ENCODE results near the gene TIMP3.
A peak's percentile ranks its signal among the peaks of the same experiment; 100 is the strongest.
"Not testable (repeated sequence)": the region's sequence is repeated elsewhere in the genome, so short reads cannot be mapped to it uniquely, and the experiment has no call there.

The TIMP3 gene

DNA sequence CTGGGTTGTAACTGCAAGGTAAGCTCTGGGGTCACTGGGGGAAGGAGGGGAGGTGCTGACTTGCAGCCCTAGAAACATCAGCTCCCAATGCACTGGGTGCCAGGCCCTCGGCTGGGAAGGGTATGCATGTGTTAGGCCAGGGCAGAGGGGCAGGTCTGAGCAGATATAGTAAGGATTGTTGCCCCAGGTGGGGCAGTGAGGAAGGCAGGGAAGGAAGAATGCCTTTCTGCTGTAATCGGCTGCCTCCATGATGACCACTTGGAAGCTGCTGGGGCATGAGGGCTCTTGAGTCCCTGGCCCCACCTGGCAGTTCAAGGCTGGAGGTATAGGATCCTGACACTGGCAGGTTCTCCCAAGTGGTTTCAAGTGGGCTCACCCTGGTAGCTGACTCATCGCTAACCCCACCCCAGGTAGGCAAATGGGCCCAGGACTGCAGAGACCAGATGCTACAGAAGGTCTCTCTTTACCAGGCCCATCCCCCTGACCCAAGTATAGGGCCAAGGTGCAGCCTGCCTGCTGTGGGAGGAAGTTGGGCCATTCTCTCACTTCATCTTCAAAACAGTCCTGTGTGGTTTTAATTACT is 56.7 kb downstream of the TIMP3 start:
- no peak for DNase-seq

DNA sequence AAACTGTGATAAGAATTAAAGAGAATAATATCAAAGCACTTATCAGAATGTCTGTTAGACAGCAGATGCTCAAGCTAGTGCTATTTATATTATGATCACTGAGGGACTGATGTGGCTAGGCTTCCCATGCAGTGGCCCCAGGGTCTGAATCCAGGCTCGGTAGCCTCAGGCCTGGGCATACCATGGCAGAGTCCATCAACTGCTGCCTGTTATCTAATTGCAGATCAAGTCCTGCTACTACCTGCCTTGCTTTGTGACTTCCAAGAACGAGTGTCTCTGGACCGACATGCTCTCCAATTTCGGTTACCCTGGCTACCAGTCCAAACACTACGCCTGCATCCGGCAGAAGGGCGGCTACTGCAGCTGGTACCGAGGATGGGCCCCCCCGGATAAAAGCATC is 57.5 kb downstream of the TIMP3 start:
- DNase-seq: no peak

DNA sequence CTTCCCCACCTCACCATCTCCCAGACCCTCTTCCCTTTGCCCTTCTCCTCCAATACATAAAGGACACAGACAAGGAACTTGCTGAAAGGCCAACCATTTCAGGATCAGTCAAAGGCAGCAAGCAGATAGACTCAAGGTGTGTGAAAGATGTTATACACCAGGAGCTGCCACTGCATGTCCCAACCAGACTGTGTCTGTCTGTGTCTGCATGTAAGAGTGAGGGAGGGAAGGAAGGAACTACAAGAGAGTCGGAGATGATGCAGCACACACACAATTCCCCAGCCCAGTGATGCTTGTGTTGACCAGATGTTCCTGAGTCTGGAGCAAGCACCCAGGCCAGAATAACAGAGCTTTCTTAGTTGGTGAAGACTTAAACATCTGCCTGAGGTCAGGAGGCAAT is 58.2 kb downstream of the TIMP3 start:
- no peak for DNase-seq

DNA sequence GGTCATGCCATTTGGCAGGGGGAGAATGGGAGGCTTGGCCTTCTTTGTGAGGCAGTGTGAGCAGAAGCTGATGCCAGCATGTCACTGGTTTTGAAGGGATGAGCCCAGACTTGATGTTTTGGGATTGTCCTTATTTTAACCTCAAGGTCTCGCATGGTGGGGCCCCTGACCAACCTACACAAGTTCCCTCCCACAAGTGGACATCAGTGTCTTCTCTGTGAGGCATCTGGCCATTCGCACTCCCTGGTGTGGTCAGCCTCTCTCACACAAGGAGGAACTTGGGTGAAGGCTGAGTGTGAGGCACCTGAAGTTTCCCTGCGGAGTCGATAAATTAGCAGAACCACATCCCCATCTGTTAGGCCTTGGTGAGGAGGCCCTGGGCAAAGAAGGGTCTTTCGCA is 59.8 kb downstream of the TIMP3 start:
- no peak for DNase-seq

DNA sequence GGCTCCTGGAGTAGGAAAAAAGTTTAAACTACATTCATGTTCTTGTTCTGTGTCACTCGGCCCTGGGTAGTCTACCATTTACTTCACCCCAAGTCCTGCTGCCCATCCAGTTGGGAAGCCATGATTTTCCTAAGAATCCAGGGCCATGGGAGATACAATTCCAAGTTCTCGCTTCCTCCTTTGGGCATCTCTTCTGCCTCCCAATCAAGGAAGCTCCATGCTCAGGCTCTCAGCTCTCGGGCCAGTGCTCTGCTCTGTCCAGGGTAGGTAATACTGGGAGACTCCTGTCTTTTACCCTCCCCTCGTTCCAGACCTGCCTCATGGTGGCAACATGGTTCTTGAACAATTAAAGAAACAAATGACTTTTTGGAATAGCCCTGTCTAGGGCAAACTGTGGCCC is 60.6 kb downstream of the TIMP3 start:
- DNase-seq: no peak

DNA sequence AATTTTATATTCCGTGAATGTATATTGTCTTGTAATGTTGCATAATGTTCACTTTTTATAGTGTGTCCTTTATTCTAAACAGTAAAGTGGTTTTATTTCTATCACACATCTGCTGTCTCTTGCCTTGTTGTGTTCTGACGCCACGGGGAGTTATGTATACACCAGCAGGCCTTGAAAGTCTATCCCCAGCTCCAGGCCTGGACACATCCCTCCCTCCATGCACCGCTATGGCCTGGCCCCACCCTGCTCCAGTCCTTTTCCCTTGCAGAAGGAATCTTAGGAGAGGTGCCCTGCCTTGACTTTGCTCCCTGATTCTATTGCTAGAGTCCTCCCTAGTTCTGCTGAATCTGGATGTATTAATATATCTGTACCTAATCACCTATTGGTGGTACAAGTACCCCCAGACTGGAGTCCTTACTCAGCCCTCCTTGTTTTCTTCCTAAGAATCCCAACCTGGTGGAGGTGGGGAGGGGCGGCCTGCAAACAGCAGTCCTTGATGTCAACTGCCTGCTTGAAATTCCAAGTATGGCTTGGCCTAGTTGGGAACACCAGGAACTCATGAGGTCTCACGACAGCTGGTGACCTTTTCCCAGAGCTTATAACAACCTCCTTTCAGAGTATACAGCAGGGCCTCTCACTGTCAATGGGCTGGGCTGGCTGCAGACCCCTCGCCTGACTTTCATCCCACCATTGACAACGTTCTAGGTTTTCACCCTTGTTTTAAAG is 61.6 kb downstream of the TIMP3 start:
- no peak for DNase-seq

DNA sequence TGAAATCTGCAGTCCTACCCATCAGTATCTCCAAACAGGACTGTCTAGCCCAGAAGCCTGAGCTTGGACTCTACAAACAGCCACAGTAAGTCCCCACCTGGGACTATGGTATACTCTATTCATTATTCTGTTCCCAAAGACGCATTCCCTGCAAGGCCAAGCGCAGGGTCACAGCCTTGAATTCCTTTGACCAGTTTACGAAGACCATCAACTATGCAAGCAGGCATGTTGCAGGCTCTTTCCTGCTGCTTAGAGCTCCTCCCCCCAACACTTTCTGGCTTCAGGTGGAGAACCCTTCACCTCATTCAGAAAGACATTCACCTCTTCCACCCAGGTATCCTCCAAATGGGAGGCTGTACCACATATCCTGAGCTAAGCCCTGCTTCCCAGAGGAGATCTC is 62.5 kb downstream of the TIMP3 start:
- no peak for DNase-seq

DNA sequence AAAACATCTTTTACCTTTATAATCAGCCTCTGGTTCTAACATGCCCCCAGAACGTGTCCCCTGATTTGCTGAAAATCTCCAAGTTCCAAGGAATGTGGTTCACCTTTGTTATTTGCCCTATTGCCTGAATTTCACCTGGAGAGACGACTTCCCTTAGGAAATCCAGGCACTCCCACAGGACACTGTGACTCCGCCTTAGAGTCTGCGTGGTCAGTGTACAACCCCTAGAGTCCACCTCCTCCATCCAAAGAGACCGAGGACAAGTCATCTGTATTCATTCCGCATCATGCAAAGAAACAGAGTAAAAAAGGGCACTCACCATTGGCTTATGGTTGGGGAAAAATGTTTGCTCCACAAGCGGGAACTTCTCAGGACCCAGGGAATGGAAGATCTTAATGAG is 63.1 kb downstream of the TIMP3 start:
- no peak for DNase-seq

DNA sequence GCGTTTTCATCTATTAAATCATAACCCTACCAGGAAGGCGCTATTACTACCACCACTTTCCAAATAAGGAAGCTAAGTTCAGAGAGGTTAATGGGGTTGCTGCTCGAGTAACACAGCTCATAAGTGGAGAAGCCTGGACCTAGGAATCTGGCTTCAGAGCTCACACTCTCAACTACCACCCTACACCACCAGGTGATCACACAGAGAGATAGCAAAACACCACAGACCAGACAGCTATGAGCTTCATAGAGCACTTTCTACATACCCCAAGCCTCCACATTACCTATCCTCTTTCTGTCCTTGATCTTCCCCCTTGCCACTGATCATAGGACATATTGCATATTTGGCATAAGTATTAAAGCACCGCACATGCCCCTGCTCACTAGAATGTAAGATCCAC is 65.4 kb downstream of the TIMP3 start:
- DNase-seq: no peak

DNA sequence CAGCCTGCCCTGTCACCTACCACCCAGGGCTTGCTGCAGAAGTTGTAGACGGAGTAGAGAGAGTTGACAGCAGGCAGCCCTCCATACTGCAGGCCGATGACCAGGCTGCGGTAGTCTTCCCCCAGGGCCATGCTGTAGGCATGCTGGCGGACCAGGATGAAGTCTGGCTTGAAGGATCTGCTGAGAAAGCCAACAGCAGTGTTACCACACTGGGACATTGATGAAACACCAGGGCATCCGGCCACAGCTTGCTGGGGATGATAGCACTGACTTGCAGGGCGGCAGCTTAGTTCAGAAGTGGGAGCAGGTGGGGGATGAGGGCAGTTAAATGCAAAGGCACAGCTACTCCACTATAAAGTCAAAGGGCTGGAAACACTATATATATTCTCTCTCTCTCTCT is 67.4 kb downstream of the TIMP3 start:
- no peak for DNase-seq

DNA sequence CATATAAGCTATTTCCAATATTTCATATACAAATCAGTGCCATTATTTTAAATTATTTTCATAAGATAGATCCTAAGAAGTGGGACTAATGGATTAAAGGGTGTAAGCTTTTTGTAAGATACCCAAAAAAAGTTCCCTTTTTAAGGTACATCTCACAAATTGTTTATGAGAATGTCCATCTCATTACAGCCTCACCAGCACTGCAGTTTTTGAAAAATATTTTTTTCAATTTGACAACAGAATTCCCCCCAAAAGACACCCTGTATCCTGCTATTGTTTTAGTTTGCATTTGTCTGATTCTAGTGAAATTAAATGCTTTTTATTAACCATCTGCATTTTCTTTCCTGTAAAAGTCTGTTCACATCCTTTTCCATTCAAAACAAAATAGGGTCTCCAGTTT is 69.0 kb downstream of the TIMP3 start:
- no peak for DNase-seq

DNA sequence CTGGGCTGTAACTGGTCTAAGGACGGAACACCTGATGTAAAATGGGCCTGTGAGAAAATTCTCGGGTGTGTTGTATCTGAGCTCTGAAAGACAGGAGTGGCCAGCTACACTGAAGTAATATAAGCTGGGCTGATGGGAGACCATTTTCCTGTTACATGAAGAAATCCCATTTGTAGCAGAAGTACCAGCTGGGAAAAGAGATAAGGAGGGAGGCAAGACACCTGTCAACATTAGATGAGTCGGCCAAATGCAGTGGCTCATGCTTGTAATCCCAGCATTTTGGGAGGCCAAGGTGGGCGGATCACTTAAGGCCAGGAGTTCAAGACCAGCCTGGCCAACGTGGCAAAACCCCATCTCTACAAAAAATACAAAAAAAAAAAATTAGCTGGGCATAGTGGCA is 72.1 kb downstream of the TIMP3 start:
- DNase-seq: not testable (repeated sequence)

DNA sequence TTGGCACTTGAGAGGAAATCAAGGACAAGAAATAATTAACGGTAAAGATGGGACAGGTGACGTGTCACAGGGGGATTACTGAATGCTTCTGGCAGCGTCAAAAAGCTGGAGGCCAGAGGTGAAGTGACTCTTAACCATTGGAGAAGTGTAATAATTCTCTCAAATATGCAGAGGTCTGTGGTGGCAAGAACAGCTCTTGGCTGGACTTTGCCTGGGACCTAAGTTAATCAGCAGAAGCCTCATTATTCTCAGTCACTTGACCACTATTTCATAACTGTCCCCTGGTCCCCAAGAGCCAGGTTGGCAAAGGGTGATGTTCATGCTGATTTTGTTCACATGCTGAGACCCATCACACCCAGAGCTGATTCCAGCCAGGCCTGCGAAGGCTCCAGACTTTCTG is 72.9 kb downstream of the TIMP3 start:
- no peak for DNase-seq

DNA sequence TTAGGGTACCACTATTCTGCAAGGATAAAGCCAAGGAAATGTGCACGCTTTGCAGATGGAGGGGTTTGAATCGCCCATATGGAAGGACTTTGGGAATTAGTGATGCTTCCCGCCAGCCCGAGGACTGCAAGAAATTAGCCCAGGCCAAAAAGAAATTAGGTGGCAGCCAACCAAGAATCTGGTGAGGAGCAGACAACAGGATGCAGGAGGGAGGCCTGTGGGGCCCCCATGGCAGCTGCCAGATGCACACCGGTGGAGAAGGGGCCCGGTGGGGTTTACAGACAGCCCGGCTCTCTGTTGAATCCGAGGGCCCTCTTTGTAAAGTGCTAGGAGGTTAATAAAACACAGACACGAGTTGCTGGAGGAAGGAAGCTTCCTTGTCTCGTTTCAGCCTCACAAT is 73.5 kb downstream of the TIMP3 start:
- DNase-seq: no peak

DNA sequence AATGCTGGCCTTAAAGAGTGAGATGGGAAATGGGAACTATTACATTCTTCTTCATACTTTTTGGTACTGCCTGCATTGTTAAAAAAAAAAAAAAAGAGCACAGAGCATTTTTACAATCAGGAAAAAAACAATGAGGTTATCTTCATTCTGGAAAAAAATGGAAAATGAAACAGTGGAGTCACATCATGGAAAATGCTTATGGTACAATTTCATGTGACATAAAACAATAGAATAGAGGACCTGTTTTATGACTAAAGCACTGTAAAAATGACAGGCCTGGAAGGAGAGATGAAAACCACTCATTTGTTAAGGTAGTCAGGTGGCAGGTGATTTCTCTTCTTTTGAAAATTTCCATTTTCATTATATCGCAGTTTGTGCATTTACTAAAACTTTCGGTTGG is 75.0 kb downstream of the TIMP3 start:
- DNase-seq: no peak

DNA sequence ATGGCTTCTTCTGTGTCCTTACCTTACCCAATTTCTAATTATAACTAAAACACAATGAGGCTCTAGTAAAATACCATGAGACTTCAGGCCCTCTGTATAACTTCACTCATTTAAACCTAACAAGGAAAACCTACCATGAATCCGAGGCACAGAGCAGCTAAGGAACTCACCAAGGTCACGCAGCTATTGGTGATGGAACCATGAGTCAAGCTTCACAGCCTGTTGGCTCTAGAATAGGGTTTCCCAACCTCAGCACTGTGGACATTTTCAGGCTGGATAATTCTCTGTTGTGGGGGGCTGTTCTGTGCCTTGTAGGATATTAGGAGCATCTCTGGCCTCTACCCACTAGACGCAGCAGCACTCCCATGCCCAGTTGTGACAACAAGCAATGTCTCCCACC is 75.7 kb downstream of the TIMP3 start:
- DNase-seq: no peak

DNA sequence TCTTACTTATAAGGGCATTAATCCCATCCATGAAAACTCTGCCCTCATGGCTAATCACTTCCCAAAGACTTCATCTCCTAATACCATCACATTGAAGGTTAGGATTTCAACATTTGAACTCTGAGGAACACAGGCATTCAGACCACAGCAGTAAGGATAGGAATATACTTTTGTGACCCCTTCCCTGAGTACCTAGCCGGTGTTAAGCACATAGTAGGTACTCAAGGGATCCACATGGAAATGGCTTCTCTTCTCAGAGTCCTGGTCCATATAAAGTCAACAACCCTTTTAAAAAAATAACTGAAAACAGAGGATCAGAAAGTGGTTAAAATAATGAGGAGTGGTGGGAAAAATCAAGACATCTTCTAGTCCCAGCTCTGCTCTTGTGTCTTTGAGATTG is 78.0 kb downstream of the TIMP3 start:
- no peak for DNase-seq

DNA sequence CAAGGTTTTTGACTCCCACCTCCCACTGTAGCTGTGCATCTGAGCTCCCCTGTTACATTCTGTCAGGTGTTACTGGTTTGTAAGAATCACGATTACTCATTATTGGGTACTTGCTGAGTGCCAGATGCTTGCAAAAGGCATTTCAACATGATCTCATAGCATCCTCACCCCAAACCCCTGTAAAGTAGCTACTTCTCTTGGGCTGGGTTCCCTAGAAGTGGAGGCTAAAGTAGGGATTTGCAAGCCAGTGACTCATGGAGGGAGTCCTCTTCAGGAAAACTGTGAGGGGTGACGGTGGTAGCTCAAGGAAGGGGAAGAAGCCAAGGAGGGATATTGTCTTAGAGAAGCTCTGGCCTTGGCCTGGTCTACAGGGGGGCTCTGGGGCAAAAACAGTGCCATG is 78.6 kb downstream of the TIMP3 start:
- DNase-seq: no peak

DNA sequence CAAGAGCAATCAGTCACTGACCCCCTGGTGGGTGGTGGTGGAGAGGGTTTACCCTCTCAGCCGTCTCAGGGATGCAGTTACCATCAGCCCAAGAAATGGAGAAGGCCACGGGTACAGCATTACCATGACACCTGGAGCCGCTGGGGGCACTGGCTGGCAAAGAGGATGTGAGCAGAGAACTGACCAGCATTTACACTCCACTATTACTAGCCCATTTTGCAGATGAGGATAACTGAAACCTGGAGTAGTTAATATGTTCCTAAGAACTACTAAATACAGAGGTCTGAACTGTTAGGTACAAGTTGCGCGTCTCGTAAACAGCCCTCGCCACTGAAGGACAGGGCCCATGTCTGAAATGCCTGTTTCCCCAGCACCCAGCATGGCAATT is 79.0 kb downstream of the TIMP3 start:
- DNase-seq: no peak

DNA sequence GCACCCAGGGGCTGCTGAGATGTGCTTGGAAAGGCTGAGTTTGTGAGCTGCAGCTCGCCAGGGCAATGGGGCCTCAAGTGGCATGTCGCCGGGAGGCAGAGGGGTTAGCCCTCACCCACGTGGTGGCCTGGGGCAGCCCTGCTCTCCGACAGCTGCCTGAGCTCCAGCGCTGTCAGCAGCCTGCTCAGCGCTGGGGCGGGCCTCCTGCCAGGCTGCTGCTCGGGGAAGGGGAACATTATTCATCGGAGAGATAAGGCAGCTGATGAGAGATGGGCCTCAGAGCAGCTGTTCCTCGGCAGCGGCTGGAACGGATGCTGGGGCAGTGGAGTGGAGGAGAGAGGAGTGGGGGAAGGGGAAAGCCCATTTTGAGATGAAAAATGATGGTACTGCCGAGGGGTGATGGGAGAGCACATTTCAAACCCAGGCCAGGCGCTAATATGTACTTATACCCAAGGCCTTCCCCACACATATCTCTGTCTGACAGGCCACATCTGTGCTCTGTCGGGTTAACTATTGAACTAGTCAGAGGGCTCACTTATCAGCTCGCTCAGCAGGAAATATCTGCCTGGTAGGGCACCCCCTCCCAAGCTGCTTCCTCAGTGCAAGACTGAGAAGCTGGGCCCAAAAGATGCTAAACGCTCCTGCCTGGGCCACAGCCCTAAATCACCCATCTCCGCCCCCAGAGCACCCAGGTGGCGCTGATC is 79.5 kb downstream of the TIMP3 start:
- DNase-seq: peak; percentile 84

DNA sequence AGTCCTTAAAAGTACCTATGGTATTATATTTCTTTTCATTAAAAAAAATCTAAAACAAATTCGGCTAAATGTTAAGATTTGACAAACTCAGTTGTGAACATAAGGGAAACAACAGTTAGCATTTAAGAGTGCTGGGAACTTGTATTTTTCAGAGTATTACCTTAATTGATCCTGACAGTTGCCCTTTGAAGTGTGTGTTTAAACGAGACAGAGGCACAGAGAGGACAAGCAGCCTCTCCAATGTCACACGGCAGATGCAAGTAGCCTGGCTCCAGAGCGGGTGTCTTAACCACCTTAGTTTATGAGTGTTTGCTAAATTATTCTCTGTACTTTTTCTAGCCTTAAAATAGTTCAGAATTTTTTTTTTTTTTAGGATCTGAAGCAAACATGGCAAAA is 80.9 kb downstream of the TIMP3 start:
- DNase-seq: no peak

DNA sequence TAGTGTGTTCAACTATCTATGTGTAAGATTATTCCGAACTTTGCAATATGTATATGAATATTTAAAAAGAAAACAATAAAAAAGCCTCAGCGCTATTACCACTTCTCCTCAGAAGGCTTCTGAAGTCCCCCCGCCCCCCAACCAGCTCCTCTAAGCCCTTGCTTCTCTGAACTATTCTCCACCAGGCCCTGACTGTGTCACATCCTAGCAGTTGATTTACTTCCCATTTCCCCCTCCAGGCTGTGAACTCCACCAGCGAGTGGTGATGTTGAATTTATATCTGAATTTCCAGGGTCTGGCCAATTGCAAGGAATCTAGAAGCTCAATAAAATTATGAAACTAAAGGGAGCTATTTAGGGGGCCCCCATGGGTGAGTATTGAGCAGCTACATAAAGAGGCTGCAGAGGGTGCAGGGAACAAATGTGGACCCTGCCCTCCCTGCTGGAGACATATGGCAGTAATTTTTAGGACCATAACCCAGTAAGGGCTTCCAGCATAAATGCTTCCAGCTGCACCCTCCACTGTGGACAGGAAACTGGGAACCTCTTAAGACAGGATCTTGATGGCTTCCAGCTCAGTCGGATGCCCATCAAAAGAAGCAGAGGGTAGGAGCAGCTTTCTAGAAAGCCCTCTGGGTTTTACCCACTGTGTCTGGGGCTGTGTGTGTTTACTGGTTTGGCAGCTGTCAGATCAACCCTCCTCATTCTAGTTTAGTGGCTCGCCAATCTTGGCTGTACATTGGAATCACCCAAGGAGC is 81.4 kb downstream of the TIMP3 start:
- DNase-seq: peak; percentile 28

DNA sequence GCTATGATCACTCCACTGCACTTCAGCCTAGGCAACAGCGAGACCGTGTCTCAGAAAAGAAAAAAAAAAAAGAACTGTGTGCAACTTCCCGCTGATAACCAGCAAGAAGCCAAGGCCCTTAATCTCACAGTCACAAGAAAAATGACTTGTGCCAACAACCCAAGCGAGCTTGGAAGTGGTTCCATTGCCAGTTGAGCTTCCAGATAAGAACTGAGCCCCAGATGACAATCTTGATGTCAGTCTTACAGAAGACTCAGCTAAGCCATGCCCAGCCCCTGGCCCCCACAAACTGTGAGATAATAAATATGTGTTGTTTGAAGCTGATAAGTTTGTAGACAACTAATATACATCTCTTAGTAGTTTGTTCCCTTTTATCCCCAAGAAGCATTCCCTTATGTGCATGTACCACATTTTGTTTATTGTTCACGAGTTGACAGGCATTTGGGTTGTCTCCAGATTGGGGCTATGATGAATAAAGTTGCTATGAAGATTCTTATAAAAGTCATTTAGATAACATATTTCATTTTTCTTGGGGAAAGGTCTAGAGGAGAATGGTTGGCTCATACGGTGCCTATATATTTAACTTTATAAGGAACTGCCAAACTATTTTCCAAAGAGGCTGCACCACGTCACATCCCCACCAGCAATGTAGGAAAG is 85.9 kb downstream of the TIMP3 start:
- no peak for DNase-seq
